Epithelial cell of proximal tubule (primary cell): Measurements from ENCODE around the gene ULK4. TPM values are rescaled to one million over a fixed set of nuclear protein-coding genes. Genes with fewer than 3 reads are reported as not detected.

Source experiments
- DNase-seq: peaks from one replicate; pipeline ENCODE4 v3.0.0-alpha.2; 2011; ENCODE audit warnings: low read depth
- H3K4me3 ChIP-seq: 2 replicates; pipeline ENCODE4 v1.5.1; 2011; ENCODE audit warnings: low read depth, mild to moderate bottlenecking, low read length
- total RNA-seq: library from RNA; depleted of rRNA; stranded (reverse); fragments of >200 nt; gene quantifications from 2 replicates; pipeline ENCODE4 v1.2.3, GENCODE V29; 2015
- TF ChIP-seq, protein P1 (sequence below): conservative IDR thresholded peaks from 2 replicates; pipeline ENCODE4 v1.5.1; 2012; ENCODE audit warnings: low read depth, mild to moderate bottlenecking, low read length

Gene ULK4
- total RNA-seq, 1 donor from 2014 or later = 2.2 TPM

DNA sequence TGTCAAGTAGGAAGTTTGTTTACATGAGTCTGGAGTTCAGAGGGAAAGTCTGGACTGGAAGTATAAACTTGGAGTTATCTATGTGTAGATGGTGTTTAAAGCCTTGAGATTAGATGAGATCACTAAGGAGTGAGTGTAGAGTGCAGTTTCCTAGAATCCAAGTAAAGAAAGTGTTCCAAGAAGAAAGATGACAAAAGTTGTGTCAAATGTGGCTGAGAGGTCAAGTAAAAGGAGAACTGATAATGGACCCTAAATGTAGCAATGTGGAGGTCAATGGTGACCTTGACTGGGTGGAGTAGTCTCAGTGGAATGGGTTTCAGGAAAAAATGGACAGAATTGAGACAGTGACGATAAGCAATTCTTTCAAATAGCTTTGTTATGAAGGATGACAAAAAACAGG is 39.9 kb upstream of the ULK4 start:
- DNase-seq = no peak
- H3K4me3 ChIP-seq = no peak overlapping the region
- TF ChIP-seq, protein P1, sequence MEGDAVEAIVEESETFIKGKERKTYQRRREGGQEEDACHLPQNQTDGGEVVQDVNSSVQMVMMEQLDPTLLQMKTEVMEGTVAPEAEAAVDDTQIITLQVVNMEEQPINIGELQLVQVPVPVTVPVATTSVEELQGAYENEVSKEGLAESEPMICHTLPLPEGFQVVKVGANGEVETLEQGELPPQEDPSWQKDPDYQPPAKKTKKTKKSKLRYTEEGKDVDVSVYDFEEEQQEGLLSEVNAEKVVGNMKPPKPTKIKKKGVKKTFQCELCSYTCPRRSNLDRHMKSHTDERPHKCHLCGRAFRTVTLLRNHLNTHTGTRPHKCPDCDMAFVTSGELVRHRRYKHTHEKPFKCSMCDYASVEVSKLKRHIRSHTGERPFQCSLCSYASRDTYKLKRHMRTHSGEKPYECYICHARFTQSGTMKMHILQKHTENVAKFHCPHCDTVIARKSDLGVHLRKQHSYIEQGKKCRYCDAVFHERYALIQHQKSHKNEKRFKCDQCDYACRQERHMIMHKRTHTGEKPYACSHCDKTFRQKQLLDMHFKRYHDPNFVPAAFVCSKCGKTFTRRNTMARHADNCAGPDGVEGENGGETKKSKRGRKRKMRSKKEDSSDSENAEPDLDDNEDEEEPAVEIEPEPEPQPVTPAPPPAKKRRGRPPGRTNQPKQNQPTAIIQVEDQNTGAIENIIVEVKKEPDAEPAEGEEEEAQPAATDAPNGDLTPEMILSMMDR = no peak

DNA sequence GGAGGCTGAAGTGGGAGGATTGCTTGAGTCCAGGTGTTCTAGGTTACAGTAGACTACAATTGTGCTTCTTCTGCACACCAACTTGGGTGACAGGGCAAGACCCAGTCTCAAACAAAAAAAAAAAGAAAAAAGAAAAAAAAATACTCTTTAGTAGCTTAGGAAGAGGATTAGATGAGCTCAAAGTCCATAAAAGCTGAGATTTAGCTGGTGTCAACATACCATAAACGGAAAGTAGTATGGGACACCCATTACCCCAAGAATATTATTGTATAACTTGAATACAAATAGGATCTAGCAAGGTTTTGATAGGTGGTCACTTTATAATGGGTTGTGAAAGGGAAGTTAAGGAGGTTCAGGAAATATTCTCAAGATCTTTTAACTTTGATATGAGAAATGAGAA is 38.0 kb upstream of the ULK4 start:
- H3K4me3 ChIP-seq = no peak overlapping the region
- TF ChIP-seq, protein P1 = no peak
- DNase-seq = no peak

DNA sequence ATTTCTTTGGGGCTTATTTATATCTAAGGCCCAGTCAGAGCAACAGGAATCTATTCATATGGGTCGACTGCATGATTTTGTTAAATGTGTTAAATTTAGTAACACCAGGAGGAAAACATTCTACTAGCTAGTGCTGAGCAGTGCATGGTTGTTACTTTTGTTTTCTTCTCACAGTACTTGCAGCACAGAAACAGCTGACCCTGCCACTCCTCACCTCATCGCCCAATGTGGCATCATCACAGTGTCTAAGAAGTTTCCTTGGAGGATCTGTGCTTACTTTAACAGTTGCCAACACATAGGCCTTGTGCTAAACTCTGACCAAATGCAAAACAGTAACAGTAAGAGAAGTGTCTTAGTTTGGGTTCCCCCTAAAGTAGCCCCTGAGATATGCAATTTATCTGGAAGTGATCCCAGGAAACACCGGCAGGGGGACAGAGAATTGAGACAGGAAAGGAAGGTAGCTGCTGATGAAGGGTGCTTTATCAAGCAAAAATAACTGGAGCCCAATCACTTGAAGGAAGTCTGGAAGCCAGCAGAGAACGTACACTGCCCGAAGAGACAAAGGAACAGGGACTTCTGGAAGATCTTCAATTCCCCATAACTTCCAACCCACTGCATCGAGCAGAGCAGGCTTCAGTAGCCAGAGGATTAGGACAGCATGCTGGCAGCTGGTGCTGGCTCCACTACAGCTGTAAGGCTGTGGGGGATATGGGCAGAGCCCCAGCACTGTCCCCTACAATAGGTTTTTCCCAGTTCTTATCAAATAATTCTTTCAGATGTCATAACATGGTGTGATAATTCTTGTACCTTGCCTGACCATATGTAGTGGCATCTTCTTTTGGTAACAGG is 36.0 kb upstream of the ULK4 start:
- no peak for DNase-seq
- TF ChIP-seq, protein P1 = peak; percentile 47
- H3K4me3 ChIP-seq = no peak overlapping the region

DNA sequence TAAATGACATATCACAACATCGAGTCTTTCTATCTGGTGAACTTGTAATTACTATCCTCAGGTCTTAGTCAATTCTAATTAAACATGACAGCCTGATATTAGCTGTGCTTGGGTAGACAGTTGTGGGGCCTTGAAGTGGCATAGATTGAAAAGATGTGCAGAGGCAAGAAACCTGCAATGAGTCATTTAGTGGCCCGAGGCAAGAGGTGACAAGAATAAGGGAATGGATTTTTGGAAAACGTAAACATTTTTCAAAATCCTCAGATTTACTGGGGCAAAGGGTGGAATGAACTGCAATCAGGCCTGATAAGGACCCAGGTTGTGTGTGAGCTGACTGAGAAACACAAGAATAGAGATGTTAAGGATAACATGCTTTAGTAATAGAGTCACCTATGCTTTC is 29.5 kb upstream of the ULK4 start:
- no peak for DNase-seq
- H3K4me3 ChIP-seq = no peak overlapping the region
- TF ChIP-seq, protein P1 = no peak

DNA sequence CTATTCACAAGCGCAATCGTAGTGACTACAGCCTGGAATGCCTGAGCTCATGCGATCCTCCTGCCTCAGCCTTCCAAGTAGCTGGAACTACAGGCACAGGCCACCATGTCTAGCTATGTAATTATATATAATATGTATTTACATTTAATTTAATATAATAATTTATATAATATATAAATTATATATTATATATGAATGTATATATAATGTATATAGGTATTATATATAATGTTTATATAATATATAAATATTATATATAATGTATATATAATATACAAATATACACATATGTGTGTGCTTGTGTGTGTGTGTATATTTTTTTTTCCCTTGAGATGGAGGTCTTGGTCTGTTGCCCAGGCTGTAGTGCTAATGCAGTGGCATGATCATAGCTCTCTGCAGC is 27.6 kb upstream of the ULK4 start:
- H3K4me3 ChIP-seq = no peak overlapping the region
- TF ChIP-seq, protein P1 = no peak
- DNase-seq = no peak

DNA sequence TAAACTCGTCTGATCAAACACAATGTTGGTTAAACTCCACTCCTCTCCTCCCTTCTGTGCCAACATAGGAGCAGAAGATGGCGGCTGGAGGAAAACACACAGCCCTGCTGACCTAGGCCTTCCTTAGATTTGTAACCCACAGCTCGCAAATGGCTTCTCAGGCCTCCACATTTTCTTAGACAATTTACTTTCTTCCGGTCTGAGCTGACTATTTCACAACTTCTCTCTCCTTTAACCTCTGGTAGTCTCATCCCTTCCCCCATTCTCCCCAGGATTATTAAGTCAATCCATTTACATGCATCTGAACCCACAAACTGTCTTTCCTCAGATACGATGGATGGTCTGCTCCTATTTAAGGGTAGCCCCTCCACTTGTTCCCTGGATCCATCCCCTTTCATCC is 25.7 kb upstream of the ULK4 start:
- TF ChIP-seq, protein P1 = no peak
- DNase-seq = no peak

DNA sequence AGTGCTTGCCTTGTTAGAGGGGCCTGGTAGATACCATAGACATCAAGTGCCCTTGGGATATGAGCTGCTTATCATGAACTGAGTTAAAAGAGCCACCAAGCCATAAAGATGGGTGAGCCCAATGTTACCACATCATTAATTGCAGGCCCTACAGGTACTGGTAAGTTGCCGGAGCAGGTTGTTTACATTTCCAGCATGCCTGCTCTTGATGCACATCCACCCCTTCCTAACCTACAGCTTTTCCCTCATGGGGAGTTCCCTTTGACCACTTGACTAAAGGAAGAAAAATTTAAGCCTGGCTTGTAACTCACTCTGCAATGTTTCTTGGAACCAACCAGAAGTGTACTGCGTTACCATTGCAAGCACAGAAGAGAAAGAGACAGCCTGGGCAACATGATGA is 24.7 kb upstream of the ULK4 start:
- H3K4me3 ChIP-seq = no peak overlapping the region
- TF ChIP-seq, protein P1 = no peak
- DNase-seq = no peak

More for the DNA sequence above, 25.7 kb upstream of the ULK4 start:
- no peak overlapping the region for H3K4me3 ChIP-seq
